Adrenal gland (tissue), 12 donors: Measurements from ENCODE around the gene RELT. TPM values are rescaled to one million over a fixed set of nuclear protein-coding genes. Genes with fewer than 3 reads are reported as not detected.

Experiments used
- DNase-seq, 7 donors: peaks; one replicate each; pipeline ENCODE4 v3.0.0-alpha.2; 2019 to 2020
- H3K27ac ChIP-seq, 5 donors: fragments of 200-600 bp; sonication (generic) in 4 of 5; 1 replicate in 3 of 5; 2 replicates in 2 of 5; pipeline versions ENCODE4 v1.5.1 to v1.8.0; 2016 to 2020; ENCODE audit warnings: mild to moderate bottlenecking in 1 of 5
- H3K27me3 ChIP-seq: fragments of 200-600 bp; 2 replicates; pipeline ENCODE4 v1.8.0; 2021
- H3K36me3 ChIP-seq, 2 donors: fragments of 200-600 bp; replicated peaks in 1 of 2; 1 replicate in 1 of 2; 2 replicates in 1 of 2; pipeline versions ENCODE4 v1.5.1 to v1.8.0; 2018 to 2022
- H3K4me1 ChIP-seq, 2 donors: fragments of 200-600 bp; replicated peaks in 1 of 2; 1 replicate in 1 of 2; 2 replicates in 1 of 2; pipeline versions ENCODE4 v1.5.1 to v1.8.0; 2018 to 2021
- H3K4me3 ChIP-seq, 4 donors: fragments of 200-600 bp; sonication (generic) in 3 of 4; one replicate each; pipeline ENCODE4 v1.5.1; 2016 to 2018
- H3K9me3 ChIP-seq, 3 donors: fragments of 200-600 bp; sonication (generic) in 1 of 3; replicated peaks in 1 of 3; 1 replicate in 2 of 3; 2 replicates in 1 of 3; pipeline versions ENCODE4 v1.5.1 to v1.8.0; 2016 to 2021
- CTCF ChIP-seq, 6 experiments: fragments of 450-650 bp in 4 of 6; fragments of 200-600 bp in 2 of 6; sonication (generic) in 1 of 6; IDR thresholded peaks; 1 replicate in 5 of 6; 2 replicates in 1 of 6; pipeline versions ENCODE4 v1.5.1 to v1.8.0; 2016 to 2021; ENCODE audit warnings: antibody characterized with exemption in 6 of 6, mild to moderate bottlenecking in 2 of 6, moderate library complexity in 1 of 6
- POLR2A ChIP-seq, 2 donors: fragments of 450-650 bp; IDR thresholded peaks; one replicate each; pipeline ENCODE4 v1.6.1; 2017; ENCODE audit warnings: antibody characterized with exemption in 2 of 2, mild to moderate bottlenecking in 2 of 2, moderate library complexity in 1 of 2
- WGBS, 4 donors: extraction: QIAGEN DNeasy Blood & Tissue Kit in 2 of 4; methylation state at CpG; one replicate each; pipeline versions ENCODE4 v1.1.5 to v1.1.7; 2013 to 2017; 5-methylcytosine and 5-hydroxymethylcytosine counted together
- intact Hi-C, 2 donors: fragments of 100-400 bp; cut with DNase I; formaldehyde crosslinking; loops; one replicate each; pipeline versions ENCODE4 v1.14.1 to v1.15.0; 2022 to 2023
- polyA plus RNA-seq, 3 donors: library from polyadenylated mRNA; stranded (reverse); fragments of 200-250 nt in 2 of 3; fragments of 350-450 nt in 1 of 3; fragmentation: Illumina TruSeq in 1 of 3; extraction: RNeasy Lipid Tissue Mini Kit (QIAGEN cat#74804) in 1 of 3; gene quantifications; one replicate each; pipeline ENCODE4 v1.2.3, GENCODE V29; 2013 to 2014
- total RNA-seq, 9 donors: library from RNA; depleted of rRNA in 4 of 9; stranded (reverse); fragments of >200 nt in 4 of 9; fragments of 120-200 nt in 1 of 9; fragmentation: NEBNext Ultra II Directional in 1 of 9; extraction: Animal tissue kit (Norgen Biotek cat#: 25700) in 1 of 9; gene quantifications; one replicate each; pipeline versions ENCODE4 v1.1.0 to v1.2.4, GENCODE V29; 2013 to 2023
- donor health status: healthy with polysubstance abuse.
- donor health status: Bipolar disorder and iron deficiency.
- donor health status: DM: yes; HTN: yes; CAD: no.
- donor health status: DM: no; HTN: no; CAD: no.
- donor health status: DM: no; HTN: no; CAD: no.
- donor health status: DM: yes; HTN: yes; CAD: no.

Gene RELT
- total and polyA plus RNA-seq, 12 donors: 0.73 to 8.7 (median 5.2) TPM

- TF ChIP-seq CTCF (IDR thresholded peaks at IDR 0.05) (no peak), POLR2A (IDR thresholded peaks at IDR 0.05) (no peak)
- no peaks in the 10 kb centered on the region for H3K36me3 ChIP-seq
- intact Hi-C loops: no loop called here
- peak overlapping the region in 3 of 5 donors; percentile 24 to 78 (median 69) for H3K27ac ChIP-seq
- no peaks in the 10 kb centered on the region for H3K9me3 ChIP-seq
- DNase-seq: peak; percentile 47 to 70 (median 60)
- no peaks in the 10 kb centered on the region for H3K27me3 ChIP-seq
- WGBS, 4 donors: 62 to 75% (median 67%) methylated on average over 19 to 21 of the region's 21 CpGs
- H3K4me1 ChIP-seq: peaks cover 0 to 30% of the 10 kb centered on the region in 2 donors
- H3K4me3 ChIP-seq: no peak overlapping the region
Observed at GRCh38 chr11:73384872-73385689, 8.9 kb downstream of the RELT start.

- no peak for TF ChIP-seq CTCF (IDR thresholded peaks at IDR 0.05)
- no peak for TF ChIP-seq POLR2A (IDR thresholded peaks at IDR 0.05)
- H3K4me3 ChIP-seq: no peak overlapping the region
- WGBS, 4 donors: 80 to 91% (median 85%) methylated on average over 5 to 8 of the region's 8 CpGs
- H3K27ac ChIP-seq: peak overlapping the region in 4 of 5 donors; percentile 23 to 78 (median 48)
- H3K4me1 ChIP-seq: peaks cover 0 to 30% of the 10 kb centered on the region in 2 donors
- peak in 2 of 7 donors; percentile 39 to 44 for DNase-seq
- intact Hi-C loops: no loop called here
- no peaks in the 10 kb centered on the region for H3K36me3 ChIP-seq
- H3K27me3 ChIP-seq: no peaks in the 10 kb centered on the region
- no peaks in the 10 kb centered on the region for H3K9me3 ChIP-seq
Observed at GRCh38 chr11:73386016-73386415, 9.8 kb downstream of the RELT start.

GRCh38 chr11:73386546-73386945 is 10.3 kb downstream of the RELT start:
- Histone ChIP-seq H3K27me3 (no peaks in the 10 kb centered on the region), H3K4me1 (peaks cover 0 to 30% of the 10 kb centered on the region in 2 donors), H3K27ac (peak overlapping the region in 2 of 5 donors; percentile 69 to 78), H3K4me3 (no peak overlapping the region), H3K36me3 (no peaks in the 10 kb centered on the region), H3K9me3 (no peaks in the 10 kb centered on the region)
- WGBS, 4 donors: 86 to 94% (median 90%) methylated on average over 6 to 8 of the region's 8 CpGs
- intact Hi-C loops: no loop called here
- DNase-seq: no peak
- TF ChIP-seq POLR2A (IDR thresholded peaks at IDR 0.05): no peak
- no peak for TF ChIP-seq CTCF (IDR thresholded peaks at IDR 0.05)

GRCh38 chr11:73387594-73388264 is 11.5 kb downstream of the RELT start:
- WGBS, 4 donors: 76 to 93% (median 84%) methylated on average over 8 to 21 of the region's 21 CpGs
- no peak for DNase-seq
- Histone ChIP-seq H3K9me3 (no peaks in the 10 kb centered on the region), H3K27me3 (no peaks in the 10 kb centered on the region), H3K4me3 (no peak overlapping the region), H3K4me1 (peaks cover 0 to 30% of the 10 kb centered on the region in 2 donors), H3K27ac (peak overlapping the region in 2 of 5 donors; percentile 49 to 65), H3K36me3 (no peaks in the 10 kb centered on the region)
- intact Hi-C loops: no loop called here
- no peak for TF ChIP-seq CTCF (IDR thresholded peaks at IDR 0.05)
- no peak for TF ChIP-seq POLR2A (IDR thresholded peaks at IDR 0.05)
